K562 (cell line): ENCODE data around the gene STEAP1B. TPM values are rescaled to one million over a fixed set of nuclear protein-coding genes. Genes with fewer than 3 reads are reported as not detected.

Experiments used
- ATAC-seq: fragments of 200-7000 bp; cut with Tn5 transposase; 3 replicates; pipeline ENCODE4 v1.9.1; 2020; ENCODE audit warnings: moderate library complexity
- BruUV-seq: library from RNA; stranded (reverse); fragments of 400-500 nt; replicated peaks from 2 replicates; lab custom pipeline; 2021; lab: Mats Ljungman, UMichigan
- CTCF ChIA-PET: fragments of 300-600 bp; formaldehyde crosslinking; extraction: SDS; loops from one replicate; lab custom pipeline; 2021; ENCODE audit warnings: low intra/inter-chr PET ratio; lab: Yijun Ruan, JAX
- POLR2A ChIA-PET: fragments of 300-600, 350-650 bp; sonication (Branson Sonifier 250); formaldehyde crosslinking; extraction: SDS; loops from one replicate; lab custom pipeline; 2021; ENCODE audit warnings: antibody characterized with exemption, inconsistent platforms; lab: Yijun Ruan, JAX
- DNase-seq, 4 experiments: peaks; one replicate each; pipeline versions ENCODE4 v3.0.0 to v3.0.0-alpha.2; 2011 to 2018; ENCODE audit warnings: low spot score in 3 of 4, mixed read lengths in 3 of 4; ENCODE audit errors: extremely low read depth in 1 of 4
- FAIRE-seq: peaks from 2 replicates; lab custom pipeline; 2011; peaks lifted over from hg19 to GRCh38; lab: Jason Lieb, UNC
- H2AFZ ChIP-seq: 2 replicates; pipeline ENCODE4 v1.6.0; 2011; ENCODE audit warnings: low read depth, low read length, control low read depth, inconsistent platforms
- H3K27ac ChIP-seq: fragments of 200-600 bp; 3 replicates; pipeline ENCODE4 v1.8.0; 2011; ENCODE audit warnings: low read depth, mild to moderate bottlenecking, control low read depth, inconsistent platforms, low read length, moderate library complexity, mixed read lengths; ENCODE audit errors: extremely low read depth
- H3K27me3 ChIP-seq, 2 experiments: fragments of 300-600 bp in 1 of 2; 2 replicates in 1 of 2; 3 replicates in 1 of 2; pipeline versions ENCODE4 v1.6.0 to v1.8.0; 2011; ENCODE audit warnings: inconsistent platforms in 2 of 2, low read length in 2 of 2, mild to moderate bottlenecking in 1 of 2, mixed read lengths in 1 of 2, moderate library complexity in 1 of 2; ENCODE audit not compliant: control insufficient read depth in 2 of 2, insufficient read depth in 2 of 2
- H3K36me3 ChIP-seq: fragments of 300-600 bp; 3 replicates; pipeline ENCODE4 v1.8.0; 2011; ENCODE audit warnings: mild to moderate bottlenecking, low read length, inconsistent platforms; ENCODE audit not compliant: control insufficient read depth, insufficient read depth
- H3K4me1 ChIP-seq, 2 experiments: fragments of 200-600 bp in 1 of 2; replicated peaks in 1 of 2; 2 replicates in 1 of 2; 3 replicates in 1 of 2; pipeline versions ENCODE4 v1.5.1 to v1.8.0; 2011; ENCODE audit warnings: inconsistent platforms in 2 of 2, low read length in 2 of 2, mild to moderate bottlenecking in 1 of 2, mixed read lengths in 1 of 2, moderate library complexity in 1 of 2; ENCODE audit not compliant: control insufficient read depth in 2 of 2, insufficient read depth in 2 of 2
- H3K4me2 ChIP-seq: 2 replicates; pipeline ENCODE4 v1.6.1; 2011; ENCODE audit warnings: low read length, control low read depth, inconsistent platforms, mixed read lengths; ENCODE audit not compliant: insufficient read depth
- H3K4me3 ChIP-seq: fragments of 200-600 bp; sonication (generic), shearing (Covaris generic); 2 replicates; pipeline ENCODE4 v1.5.1; 2016; ENCODE audit warnings: control low read depth, inconsistent platforms
- H3K79me2 ChIP-seq: fragments of 200-600 bp; 3 replicates; pipeline ENCODE4 v1.8.0; 2011; ENCODE audit warnings: low read length, inconsistent platforms; ENCODE audit not compliant: control insufficient read depth, insufficient read depth
- H3K9ac ChIP-seq, 2 experiments: 2 replicates each; pipeline versions ENCODE4 v1.6.0 to v1.6.1; 2011; ENCODE audit warnings: low read depth in 2 of 2, low read length in 2 of 2, control low read depth in 1 of 2, inconsistent platforms in 1 of 2, mild to moderate bottlenecking in 1 of 2, mixed read lengths in 1 of 2; ENCODE audit not compliant: insufficient read depth in 1 of 2
- H3K9me1 ChIP-seq: one replicate; pipeline ENCODE4 v1.6.0; 2011; ENCODE audit warnings: inconsistent platforms, mild to moderate bottlenecking, low read length, moderate library complexity; ENCODE audit not compliant: control insufficient read depth, insufficient read depth
- H3K9me3 ChIP-seq: replicated peaks from 2 replicates; pipeline ENCODE4 v1.5.1; 2011; ENCODE audit warnings: low read depth, low read length, inconsistent platforms; ENCODE audit not compliant: control insufficient read depth, insufficient read depth
- H4K20me1 ChIP-seq: replicated peaks from 2 replicates; pipeline ENCODE4 v1.6.1; 2011; ENCODE audit warnings: low read length, inconsistent platforms, mixed read lengths; ENCODE audit not compliant: control insufficient read depth, insufficient read depth
- AFF1 ChIP-seq, 2 experiments: fragments of 450-650 bp; IDR thresholded peaks; 2 replicates each; pipeline ENCODE4 v1.6.1; 2018; ENCODE audit warnings: mild to moderate bottlenecking in 2 of 2, low read depth in 1 of 2; ENCODE audit not compliant: partially characterized antibody in 2 of 2
- MAZ ChIP-seq, 2 experiments: fragments of 450-650 bp in 1 of 2; sonication (generic) in 1 of 2; formaldehyde crosslinking; IDR thresholded peaks in 1 of 2; conservative IDR thresholded peaks in 1 of 2; 2 replicates each; pipeline versions ENCODE4 v1.4.0 to v1.5.0; 2020; ENCODE audit warnings: mild to moderate bottlenecking in 1 of 2, missing genetic modification reagents in 1 of 2
- POLR3G ChIP-seq: IDR thresholded peaks from 2 replicates; pipeline ENCODE4 v1.6.1; 2011; ENCODE audit not compliant: insufficient read length, insufficient replicate concordance; ENCODE audit errors: extremely low read depth
- STAG1 ChIP-seq: sonication (generic); formaldehyde crosslinking; IDR thresholded peaks from 2 replicates; pipeline ENCODE4 v1.5.0; 2020; ENCODE audit warnings: missing genetic modification reagents, borderline replicate concordance
- TCFL5 ChIP-seq: fragments of 250-450 bp; sonication (Bioruptor Pico); conservative IDR thresholded peaks from 2 replicates; pipeline ENCODE4 v1.6.1; 2021; ENCODE audit warnings: mild to moderate bottlenecking, moderate library complexity, matching md5 sums
- TRIM24 ChIP-seq, 2 experiments: fragments of 450-650 bp; IDR thresholded peaks; 2 replicates each; pipeline ENCODE4 v1.6.1; 2016
- VEZF1 ChIP-seq: fragments of 200-800 bp; sonication (Bioruptor generic); IDR thresholded peaks from 2 replicates; pipeline ENCODE4 v1.6.1; 2017; ENCODE audit warnings: missing genetic modification characterization, missing compliant biosample characterization
- ZBED1 ChIP-seq: IDR thresholded peaks from 2 replicates; pipeline ENCODE4 v1.6.1; 2014
- ZNF347 ChIP-seq: fragments of 450-650 bp; formaldehyde crosslinking; IDR thresholded peaks from 2 replicates; pipeline ENCODE4 v1.4.0; 2020; ENCODE audit warnings: low read depth, mild to moderate bottlenecking, moderate library complexity
- WGBS: fragments of 100-300 bp; shearing (Covaris generic); methylation state at CpG from one replicate; pipeline ENCODE4 v1.1.6; 2016; ENCODE audit warnings: low coverage, mixed read lengths; ENCODE audit not compliant: insufficient coverage; ENCODE audit errors: missing lambda C conversion rate; 5-methylcytosine and 5-hydroxymethylcytosine counted together
- in situ Hi-C: fragments of 300-500 bp; cut with MboI; formaldehyde crosslinking; loops from 4 replicates; pipeline ENCODE4 v1.15.0; 2018; ENCODE audit warnings: inconsistent platforms, mixed read lengths
- intact Hi-C: fragments of 100-400 bp; cut with micrococcal nuclease; formaldehyde crosslinking; loops from 2 replicates; pipeline ENCODE4 v1.14.2; 2022
- polyA plus RNA-seq, 8 experiments: library from polyadenylated mRNA; depleted of rRNA in 4 of 8; stranded (reverse) in 5 of 8; unstranded in 3 of 8; fragments of >200 nt; fragmentation: Nextera tagmentation in 2 of 8; fragmentation: Illumina TruSeq in 1 of 8; extraction: Ambion mirVana in 2 of 8; extraction: Trizol in 1 of 8; gene quantifications; 2 replicates each; pipeline versions ENCODE4 v1.2.1 to v1.2.3, GENCODE V29; 2011 to 2014; ENCODE audit warnings: inconsistent platforms in 1 of 8, missing spikeins in 1 of 8
- total RNA-seq, 7 experiments: library from RNA; depleted of rRNA in 6 of 7; stranded (reverse); fragments of >200 nt in 6 of 7; fragmentation: Illumina TruSeq in 2 of 7; extraction: Trizol in 2 of 7; gene quantifications; 2 replicates each; pipeline versions ENCODE4 v1.2.1 to v1.2.3, GENCODE V29; 2011 to 2021; ENCODE audit warnings: low replicate concordance in 1 of 7
- TF ChIP-seq, protein P1 (sequence below), 2 experiments: fragments of 450-650 bp; conservative IDR thresholded peaks; 2 replicates each; pipeline ENCODE4 v1.6.1; 2017; ENCODE audit warnings: mild to moderate bottlenecking in 2 of 2, moderate library complexity in 2 of 2
- TF ChIP-seq, protein P2 (sequence below): fragments of 250-450 bp; sonication (Bioruptor Pico); IDR thresholded peaks from 2 replicates; pipeline ENCODE4 v1.8.0; 2021; ENCODE audit warnings: borderline replicate concordance, mild to moderate bottlenecking, moderate library complexity; ENCODE audit not compliant: poor library complexity, severe bottlenecking

Gene STEAP1B
- total and polyA plus RNA-seq, 9 of the 15 experiments (the other 6 are each of a cell fraction or from before 2014, with no cell fraction given), result 20.0 to 38.5 (median 30.6) TPM

DNA sequence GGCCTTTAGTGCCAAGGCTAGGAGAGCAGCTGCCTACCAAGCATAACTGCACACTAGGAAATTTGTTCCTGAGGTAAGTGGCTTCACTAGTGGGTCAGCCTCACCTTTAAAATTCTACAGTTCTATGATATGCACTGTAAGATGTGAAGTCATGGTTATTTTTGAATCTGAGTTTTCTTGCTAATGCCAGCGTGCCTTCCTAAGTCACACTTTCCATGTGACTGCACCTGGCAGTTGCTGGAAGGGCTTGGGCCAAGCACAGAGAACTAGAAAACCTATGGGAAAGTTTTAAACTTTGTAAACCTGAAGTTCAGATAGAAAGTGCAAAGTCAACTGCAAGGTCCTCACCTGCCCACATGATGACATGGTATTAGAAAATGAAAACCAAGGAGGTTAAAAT, 42.5 kb downstream of the STEAP1B start:
- H3K4me3 ChIP-seq, result no peak overlapping the region
- no peak overlapping the region for H3K27ac ChIP-seq
- 0 out of 5 replicates have a peak, but pooled peaks cover 0 to 2% of the 10 kb centered on the region in 2 experiments for H3K4me1 ChIP-seq
- no TSS peak for BruUV-seq
- no peaks in the 10 kb centered on the region for H3K79me2 ChIP-seq
- H2AFZ ChIP-seq, result no peak overlapping the region
- ATAC-seq, result no peak
- intact Hi-C loops, result no loop called here
- H3K9me1 ChIP-seq, result no peaks in the 10 kb centered on the region
- H3K9me3 ChIP-seq, result no peaks in the 10 kb centered on the region
- WGBS, result 79% methylated on average over 1 of the region's 1 CpG
- in situ Hi-C loops, result no loop called here
- DNase-seq, result no peak
- no peaks in the 10 kb centered on the region for H3K36me3 ChIP-seq
- FAIRE-seq, result no peak
- ChIA-PET POLR2A (no interaction called here), CTCF (no interaction called here)
- H4K20me1 ChIP-seq, result no peaks in the 10 kb centered on the region
- H3K27me3 ChIP-seq, result no peaks in the 10 kb centered on the region
- no peak overlapping the region for H3K9ac ChIP-seq
- H3K4me2 ChIP-seq, result no peak overlapping the region
- TF ChIP-seq, protein P1, sequence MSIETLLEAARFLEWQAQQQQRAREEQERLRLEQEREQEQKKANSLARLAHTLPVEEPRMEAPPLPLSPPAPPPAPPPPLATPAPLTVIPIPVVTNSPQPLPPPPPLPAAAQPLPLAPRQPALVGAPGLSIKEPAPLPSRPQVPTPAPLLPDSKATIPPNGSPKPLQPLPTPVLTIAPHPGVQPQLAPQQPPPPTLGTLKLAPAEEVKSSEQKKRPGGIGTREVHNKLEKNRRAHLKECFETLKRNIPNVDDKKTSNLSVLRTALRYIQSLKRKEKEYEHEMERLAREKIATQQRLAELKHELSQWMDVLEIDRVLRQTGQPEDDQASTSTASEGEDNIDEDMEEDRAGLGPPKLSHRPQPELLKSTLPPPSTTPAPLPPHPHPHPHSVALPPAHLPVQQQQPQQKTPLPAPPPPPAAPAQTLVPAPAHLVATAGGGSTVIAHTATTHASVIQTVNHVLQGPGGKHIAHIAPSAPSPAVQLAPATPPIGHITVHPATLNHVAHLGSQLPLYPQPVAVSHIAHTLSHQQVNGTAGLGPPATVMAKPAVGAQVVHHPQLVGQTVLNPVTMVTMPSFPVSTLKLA (conservative IDR thresholded peaks at IDR 0.05), result no peak
- TF ChIP-seq VEZF1 (CRISPR knock-in tag), result no peak
- TF ChIP-seq MAZ (CRISPR knock-in tag; conservative IDR thresholded peaks at IDR 0.05 in 1 of 2, IDR thresholded peaks at IDR 0.05 in 1 of 2), result no peak
- no peak for TF ChIP-seq ZBED1
- no peak for TF ChIP-seq TCFL5
- TF ChIP-seq ZNF347 (CRISPR knock-in tag), result no peak
- no peak for TF ChIP-seq POLR3G
- no peak for TF ChIP-seq AFF1 (IDR thresholded peaks at IDR 0.05; ENCODE audit: low read depth in 1 of 2, partially characterized antibody in 2 of 2)
- no peak for TF ChIP-seq TRIM24 (IDR thresholded peaks at IDR 0.05)
- TF ChIP-seq, protein P2, sequence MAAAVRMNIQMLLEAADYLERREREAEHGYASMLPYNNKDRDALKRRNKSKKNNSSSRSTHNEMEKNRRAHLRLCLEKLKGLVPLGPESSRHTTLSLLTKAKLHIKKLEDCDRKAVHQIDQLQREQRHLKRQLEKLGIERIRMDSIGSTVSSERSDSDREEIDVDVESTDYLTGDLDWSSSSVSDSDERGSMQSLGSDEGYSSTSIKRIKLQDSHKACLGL (CRISPR knock-in tag), result no peak
- no peak for TF ChIP-seq STAG1 (CRISPR knock-in tag)
